Ovary (tissue), 3 donors: ENCODE results near the gene MYO3B.

Source experiments
- POLR2A ChIP-seq: fragments of 450-650 bp; IDR thresholded peaks from one replicate; pipeline ENCODE4 v1.6.1; 2017; ENCODE audit warnings: antibody characterized with exemption, mild to moderate bottlenecking, moderate library complexity
- TF ChIP-seq, protein P1 (sequence below), 3 donors: fragments of 450-650 bp in 2 of 3; fragments of 200-600 bp in 1 of 3; IDR thresholded peaks; one replicate each; pipeline versions ENCODE4 v1.5.1 to v1.8.0; 2016 to 2022; ENCODE audit warnings: antibody characterized with exemption in 3 of 3, mild to moderate bottlenecking in 1 of 3
- donor health status: DM: no; HTN: no; CAD: no.

GRCh38 chr2:170577356-170577755, 399.4 kb downstream of the MYO3B start:
- TF ChIP-seq POLR2A = no peak
- TF ChIP-seq, protein P1, sequence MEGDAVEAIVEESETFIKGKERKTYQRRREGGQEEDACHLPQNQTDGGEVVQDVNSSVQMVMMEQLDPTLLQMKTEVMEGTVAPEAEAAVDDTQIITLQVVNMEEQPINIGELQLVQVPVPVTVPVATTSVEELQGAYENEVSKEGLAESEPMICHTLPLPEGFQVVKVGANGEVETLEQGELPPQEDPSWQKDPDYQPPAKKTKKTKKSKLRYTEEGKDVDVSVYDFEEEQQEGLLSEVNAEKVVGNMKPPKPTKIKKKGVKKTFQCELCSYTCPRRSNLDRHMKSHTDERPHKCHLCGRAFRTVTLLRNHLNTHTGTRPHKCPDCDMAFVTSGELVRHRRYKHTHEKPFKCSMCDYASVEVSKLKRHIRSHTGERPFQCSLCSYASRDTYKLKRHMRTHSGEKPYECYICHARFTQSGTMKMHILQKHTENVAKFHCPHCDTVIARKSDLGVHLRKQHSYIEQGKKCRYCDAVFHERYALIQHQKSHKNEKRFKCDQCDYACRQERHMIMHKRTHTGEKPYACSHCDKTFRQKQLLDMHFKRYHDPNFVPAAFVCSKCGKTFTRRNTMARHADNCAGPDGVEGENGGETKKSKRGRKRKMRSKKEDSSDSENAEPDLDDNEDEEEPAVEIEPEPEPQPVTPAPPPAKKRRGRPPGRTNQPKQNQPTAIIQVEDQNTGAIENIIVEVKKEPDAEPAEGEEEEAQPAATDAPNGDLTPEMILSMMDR (IDR thresholded peaks at IDR 0.05) = no peak
